AG09319 (cell line): Measurements from ENCODE around the gene MACF1.

Source experiments
- DNase-seq: peaks from one replicate; pipeline ENCODE4 v3.0.0-alpha.2; 2010; ENCODE audit warnings: low read depth; ENCODE audit errors: extremely low read depth
- TF ChIP-seq, protein P1 (sequence below): IDR thresholded peaks from 2 replicates; pipeline ENCODE4 v1.5.1; 2011; ENCODE audit warnings: low read depth, mild to moderate bottlenecking, inconsistent platforms, low read length, moderate library complexity

MACF1 gene

GRCh38 chr1:39528082-39528481, 323.6 kb downstream of the MACF1 start:
- TF ChIP-seq, protein P1, sequence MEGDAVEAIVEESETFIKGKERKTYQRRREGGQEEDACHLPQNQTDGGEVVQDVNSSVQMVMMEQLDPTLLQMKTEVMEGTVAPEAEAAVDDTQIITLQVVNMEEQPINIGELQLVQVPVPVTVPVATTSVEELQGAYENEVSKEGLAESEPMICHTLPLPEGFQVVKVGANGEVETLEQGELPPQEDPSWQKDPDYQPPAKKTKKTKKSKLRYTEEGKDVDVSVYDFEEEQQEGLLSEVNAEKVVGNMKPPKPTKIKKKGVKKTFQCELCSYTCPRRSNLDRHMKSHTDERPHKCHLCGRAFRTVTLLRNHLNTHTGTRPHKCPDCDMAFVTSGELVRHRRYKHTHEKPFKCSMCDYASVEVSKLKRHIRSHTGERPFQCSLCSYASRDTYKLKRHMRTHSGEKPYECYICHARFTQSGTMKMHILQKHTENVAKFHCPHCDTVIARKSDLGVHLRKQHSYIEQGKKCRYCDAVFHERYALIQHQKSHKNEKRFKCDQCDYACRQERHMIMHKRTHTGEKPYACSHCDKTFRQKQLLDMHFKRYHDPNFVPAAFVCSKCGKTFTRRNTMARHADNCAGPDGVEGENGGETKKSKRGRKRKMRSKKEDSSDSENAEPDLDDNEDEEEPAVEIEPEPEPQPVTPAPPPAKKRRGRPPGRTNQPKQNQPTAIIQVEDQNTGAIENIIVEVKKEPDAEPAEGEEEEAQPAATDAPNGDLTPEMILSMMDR = no peak
- no peak for DNase-seq

DNA sequence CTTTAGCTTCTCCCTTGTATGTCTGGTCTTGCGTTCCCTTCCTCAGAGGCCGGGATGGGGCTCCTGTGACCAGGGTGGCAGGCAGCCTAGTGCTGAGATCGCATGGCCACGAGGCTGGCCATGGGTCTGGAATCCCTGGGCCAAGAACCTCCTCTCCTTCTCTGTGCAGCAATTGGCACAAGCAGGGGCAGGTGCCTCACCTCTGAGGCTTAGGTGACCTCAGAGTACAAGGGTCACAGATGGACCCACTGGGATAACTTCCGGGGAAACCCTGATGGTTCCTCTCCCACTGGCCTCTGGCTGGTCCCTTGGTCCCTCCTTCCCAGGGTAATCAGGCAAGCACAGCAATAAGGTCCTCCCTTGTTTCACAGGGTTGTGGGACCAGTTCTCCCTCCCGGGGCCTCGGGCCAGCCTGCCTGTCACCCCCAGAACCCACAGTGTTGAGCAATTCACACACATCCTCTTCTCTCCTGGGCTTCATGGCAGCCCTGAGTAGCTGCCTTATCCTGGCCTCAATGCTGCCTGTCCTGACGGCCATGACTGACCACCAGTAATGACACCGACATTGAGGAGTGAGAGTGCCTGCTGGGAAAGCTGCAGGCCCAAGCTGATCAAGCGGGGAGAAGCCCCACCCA, 325.5 kb downstream of the MACF1 start:
- TF ChIP-seq, protein P1 = no peak
- no peak for DNase-seq

GRCh38 chr1:39531526-39531925, 327.0 kb downstream of the MACF1 start:
- TF ChIP-seq, protein P1 = no peak
- no peak for DNase-seq

DNA sequence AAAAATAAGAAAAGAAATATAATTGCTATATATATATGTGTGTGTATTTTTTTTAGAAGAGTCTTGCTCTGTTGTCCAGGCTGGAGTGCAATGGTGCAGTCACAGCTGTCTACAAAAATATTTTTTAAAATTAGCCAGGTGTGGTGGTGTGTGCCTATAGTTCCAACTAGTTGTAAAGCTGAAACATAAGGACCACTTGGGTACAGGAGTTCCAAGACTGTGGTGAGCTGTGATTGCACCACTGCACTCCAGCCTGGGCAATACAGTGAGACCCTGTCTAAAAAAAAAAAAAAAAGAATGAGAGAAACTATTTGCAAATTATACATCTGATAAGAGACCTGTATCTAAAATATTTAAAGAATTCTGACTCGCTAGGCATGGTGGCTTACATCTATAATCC, 328.9 kb downstream of the MACF1 start:
- no peak for DNase-seq
- TF ChIP-seq, protein P1 = no peak
